ENCODE data around the gene APOD.
"Not testable (repeated sequence)": the region's sequence is repeated elsewhere in the genome, so short reads cannot be mapped to it uniquely, and the experiment has no call there.

GRCh38 chr3:195630086-195630917, 46.6 kb upstream of the APOD start:
- TF ChIP-seq POLR2A (IDR thresholded peaks at IDR 0.05; ENCODE audit: low read length); GATA1 (IDR thresholded peaks at IDR 0.05; ENCODE audit: low read depth, low read length): not testable (repeated sequence)
